ENCODE measurements around the gene GRIN2A.

The GRIN2A gene

GRCh38 chr16:10098991-10099390, 83.2 kb downstream of the GRIN2A start:
- Histone ChIP-seq H3K36me3 (ENCODE audit: control insufficient read depth, insufficient read depth, low read length) (no peaks in the 10 kb centered on the region), H3K4me3 (replicated peaks; ENCODE audit: low read depth, low read length) (no peak overlapping the region), H3K27me3 (replicated peaks; ENCODE audit: control insufficient read depth, insufficient read depth, low read length) (no peaks in the 10 kb centered on the region; the same call in 1 of the 2 replicates)
- DNase-seq (ENCODE audit: extremely low read depth, insufficient read length): no peak
- TF ChIP-seq CTCF (IDR thresholded peaks at IDR 0.05; ENCODE audit: insufficient read depth, low read length, poor library complexity, severe bottlenecking): no peak

GRCh38 chr16:10097271-10097670, 85.0 kb downstream of the GRIN2A start:
- no peak for DNase-seq (ENCODE audit: extremely low read depth, insufficient read length)
- Histone ChIP-seq H3K27me3 (replicated peaks; ENCODE audit: control insufficient read depth, insufficient read depth, low read length) (no peaks in the 10 kb centered on the region), H3K4me3 (replicated peaks; ENCODE audit: low read depth, low read length) (no peak overlapping the region), H3K36me3 (ENCODE audit: control insufficient read depth, insufficient read depth, low read length) (no peaks in the 10 kb centered on the region)
- no peak for TF ChIP-seq CTCF (IDR thresholded peaks at IDR 0.05; ENCODE audit: insufficient read depth, low read length, poor library complexity, severe bottlenecking)

GRCh38 chr16:10093576-10093975, 88.7 kb downstream of the GRIN2A start:
- no peak overlapping the region for H3K4me3 ChIP-seq (replicated peaks; ENCODE audit: low read depth, low read length)
- DNase-seq (ENCODE audit: extremely low read depth, insufficient read length): no peak
- H3K27me3 ChIP-seq (replicated peaks; ENCODE audit: control insufficient read depth, insufficient read depth, low read length): no peaks in the 10 kb centered on the region
- no peak for TF ChIP-seq CTCF (IDR thresholded peaks at IDR 0.05; ENCODE audit: insufficient read depth, low read length, poor library complexity, severe bottlenecking)
- H3K36me3 ChIP-seq (ENCODE audit: control insufficient read depth, insufficient read depth, low read length): no peaks in the 10 kb centered on the region

DNA sequence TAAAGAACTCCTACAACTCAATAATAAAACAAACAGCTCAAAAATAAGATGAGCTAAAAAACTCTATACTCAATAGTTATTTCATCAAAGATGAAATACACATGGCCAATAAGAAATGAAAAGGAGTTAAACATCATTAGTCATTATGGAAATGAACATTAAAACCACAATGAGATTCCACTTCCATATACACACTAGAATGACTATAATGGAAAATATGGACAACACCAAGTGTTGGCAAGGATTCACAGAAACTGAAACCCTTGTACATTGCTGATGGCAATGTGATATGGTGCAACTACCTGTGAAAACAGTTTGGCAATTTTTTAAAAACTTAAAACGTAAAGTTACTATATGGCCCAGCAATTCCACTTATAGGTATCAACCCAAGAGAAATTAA, 91.4 kb downstream of the GRIN2A start:
- Histone ChIP-seq H3K4me3 (replicated peaks; ENCODE audit: low read depth, low read length) (no peak overlapping the region), H3K27me3 (replicated peaks; ENCODE audit: control insufficient read depth, insufficient read depth, low read length) (no peaks in the 10 kb centered on the region), H3K36me3 (ENCODE audit: control insufficient read depth, insufficient read depth, low read length) (no peaks in the 10 kb centered on the region)
- no peak for TF ChIP-seq CTCF (IDR thresholded peaks at IDR 0.05; ENCODE audit: insufficient read depth, low read length, poor library complexity, severe bottlenecking)
- no peak for DNase-seq (ENCODE audit: extremely low read depth, insufficient read length)

- Histone ChIP-seq H3K4me3 (replicated peaks; ENCODE audit: low read depth, low read length) (no peak overlapping the region), H3K36me3 (ENCODE audit: control insufficient read depth, insufficient read depth, low read length) (no peaks in the 10 kb centered on the region), H3K27me3 (replicated peaks; ENCODE audit: control insufficient read depth, insufficient read depth, low read length) (no peaks in the 10 kb centered on the region)
- DNase-seq (ENCODE audit: extremely low read depth, insufficient read length): no peak
- no peak for TF ChIP-seq CTCF (IDR thresholded peaks at IDR 0.05; ENCODE audit: insufficient read depth, low read length, poor library complexity, severe bottlenecking)
Measured at GRCh38 chr16:10088380-10088793, 93.8 kb downstream of the GRIN2A start.

DNA sequence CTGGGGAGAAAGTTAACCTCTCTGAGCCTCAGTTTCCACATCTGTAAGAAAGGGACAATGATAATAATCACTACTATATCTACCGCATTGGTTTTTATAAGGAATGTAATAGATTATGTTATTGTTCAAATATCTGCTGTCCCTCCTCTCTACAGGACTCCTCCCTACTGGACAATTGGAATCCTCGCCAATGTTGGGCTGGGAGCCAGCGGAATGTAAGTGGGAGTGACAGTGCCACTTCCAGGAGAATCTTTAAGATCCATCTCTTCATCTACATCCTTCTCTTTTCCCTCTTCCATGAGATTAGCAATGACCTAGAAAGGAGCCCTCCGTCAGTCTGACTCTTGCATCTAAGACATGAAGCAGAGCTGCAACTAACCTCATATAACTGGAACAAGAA, 95.1 kb downstream of the GRIN2A start:
- no peak for DNase-seq (ENCODE audit: extremely low read depth, insufficient read length)

More for the DNA sequence above, 95.1 kb downstream of the GRIN2A start:
- Histone ChIP-seq H3K27me3 (replicated peaks; ENCODE audit: control insufficient read depth, insufficient read depth, low read length) (no peaks in the 10 kb centered on the region), H3K36me3 (ENCODE audit: control insufficient read depth, insufficient read depth, low read length) (no peaks in the 10 kb centered on the region), H3K4me3 (replicated peaks; ENCODE audit: low read depth, low read length) (no peak overlapping the region)
- no peak for TF ChIP-seq CTCF (IDR thresholded peaks at IDR 0.05; ENCODE audit: insufficient read depth, low read length, poor library complexity, severe bottlenecking)
